Testis (tissue), 2 donors: ENCODE measurements around the gene TOMM40.

Experiments
- POLR2A ChIP-seq: fragments of 450-650 bp; IDR thresholded peaks from one replicate; pipeline ENCODE4 v1.6.1; 2017; ENCODE audit warnings: antibody characterized with exemption, mild to moderate bottlenecking, moderate library complexity
- TF ChIP-seq, protein P1 (sequence below), 3 experiments: fragments of 450-650 bp in 2 of 3; fragments of 200-600 bp in 1 of 3; sonication (generic) in 1 of 3; IDR thresholded peaks; one replicate each; pipeline ENCODE4 v1.5.1; 2016 to 2019; ENCODE audit warnings: antibody characterized with exemption in 3 of 3, mild to moderate bottlenecking in 2 of 3, moderate library complexity in 1 of 3

DNA sequence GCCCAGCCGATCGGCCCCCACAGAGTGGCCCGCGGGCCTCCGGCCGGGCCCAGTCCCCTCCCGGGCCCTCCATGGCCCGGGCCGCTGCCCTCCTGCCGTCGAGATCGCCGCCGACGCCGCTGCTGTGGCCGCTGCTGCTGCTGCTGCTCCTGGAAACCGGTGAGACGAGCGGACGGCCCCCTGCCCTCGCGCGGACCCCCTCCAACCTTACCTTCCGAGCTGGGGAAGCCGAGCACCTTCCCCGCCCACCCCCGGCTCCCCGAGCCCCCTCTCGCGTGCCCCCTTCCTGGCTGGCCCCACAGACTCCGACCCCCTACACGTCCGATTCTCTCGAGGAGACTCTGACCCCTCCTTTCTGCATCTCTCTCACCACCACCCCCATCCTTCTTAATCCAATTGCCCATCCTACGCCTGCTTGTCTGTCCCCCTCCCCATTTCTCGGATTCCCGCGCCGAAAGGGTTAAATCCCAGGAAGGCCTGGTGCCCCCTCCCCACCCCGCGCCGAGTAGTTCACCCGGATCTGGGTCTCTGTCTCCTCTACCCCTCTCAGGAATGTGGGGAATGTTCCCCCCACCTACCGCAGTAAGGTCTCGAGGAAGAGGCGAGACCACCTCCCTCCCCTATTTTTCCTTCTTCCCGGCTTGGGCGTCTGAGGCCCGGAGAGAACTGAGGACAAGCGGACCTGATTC is 44.5 kb upstream of the TOMM40 start:
- TF ChIP-seq, protein P1, sequence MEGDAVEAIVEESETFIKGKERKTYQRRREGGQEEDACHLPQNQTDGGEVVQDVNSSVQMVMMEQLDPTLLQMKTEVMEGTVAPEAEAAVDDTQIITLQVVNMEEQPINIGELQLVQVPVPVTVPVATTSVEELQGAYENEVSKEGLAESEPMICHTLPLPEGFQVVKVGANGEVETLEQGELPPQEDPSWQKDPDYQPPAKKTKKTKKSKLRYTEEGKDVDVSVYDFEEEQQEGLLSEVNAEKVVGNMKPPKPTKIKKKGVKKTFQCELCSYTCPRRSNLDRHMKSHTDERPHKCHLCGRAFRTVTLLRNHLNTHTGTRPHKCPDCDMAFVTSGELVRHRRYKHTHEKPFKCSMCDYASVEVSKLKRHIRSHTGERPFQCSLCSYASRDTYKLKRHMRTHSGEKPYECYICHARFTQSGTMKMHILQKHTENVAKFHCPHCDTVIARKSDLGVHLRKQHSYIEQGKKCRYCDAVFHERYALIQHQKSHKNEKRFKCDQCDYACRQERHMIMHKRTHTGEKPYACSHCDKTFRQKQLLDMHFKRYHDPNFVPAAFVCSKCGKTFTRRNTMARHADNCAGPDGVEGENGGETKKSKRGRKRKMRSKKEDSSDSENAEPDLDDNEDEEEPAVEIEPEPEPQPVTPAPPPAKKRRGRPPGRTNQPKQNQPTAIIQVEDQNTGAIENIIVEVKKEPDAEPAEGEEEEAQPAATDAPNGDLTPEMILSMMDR (IDR thresholded peaks at IDR 0.05): no peak
- TF ChIP-seq POLR2A: no peak
